ENCODE data around the gene CLIC1. TPM values are rescaled to one million over a fixed set of nuclear protein-coding genes. Genes with fewer than 3 reads are reported as not detected.

The CLIC1 gene
- total and polyA plus RNA-seq, 2 experiments from 2014 or later, result 269 to 296 TPM

DNA sequence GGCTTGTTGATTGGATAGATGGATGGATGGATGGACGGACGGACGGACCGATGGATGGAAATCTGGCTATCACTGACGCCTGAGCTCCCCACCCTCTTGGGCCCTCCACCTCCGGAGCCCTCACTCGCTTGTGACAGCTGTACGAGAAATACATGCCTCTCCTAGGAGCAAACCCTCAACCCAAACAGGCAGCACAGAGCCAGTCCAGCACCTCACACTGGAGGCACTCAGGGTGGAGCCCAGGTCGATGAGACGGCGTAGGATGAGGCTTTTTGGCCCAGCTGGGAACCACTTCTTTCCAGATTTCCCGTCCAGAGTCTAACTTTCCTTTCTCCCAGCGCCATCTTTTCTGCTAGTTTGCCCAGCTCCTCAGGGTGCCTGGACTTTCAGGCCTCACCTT lies 52.7 kb downstream of the CLIC1 start (continued):
- TF ChIP-seq, protein P1, sequence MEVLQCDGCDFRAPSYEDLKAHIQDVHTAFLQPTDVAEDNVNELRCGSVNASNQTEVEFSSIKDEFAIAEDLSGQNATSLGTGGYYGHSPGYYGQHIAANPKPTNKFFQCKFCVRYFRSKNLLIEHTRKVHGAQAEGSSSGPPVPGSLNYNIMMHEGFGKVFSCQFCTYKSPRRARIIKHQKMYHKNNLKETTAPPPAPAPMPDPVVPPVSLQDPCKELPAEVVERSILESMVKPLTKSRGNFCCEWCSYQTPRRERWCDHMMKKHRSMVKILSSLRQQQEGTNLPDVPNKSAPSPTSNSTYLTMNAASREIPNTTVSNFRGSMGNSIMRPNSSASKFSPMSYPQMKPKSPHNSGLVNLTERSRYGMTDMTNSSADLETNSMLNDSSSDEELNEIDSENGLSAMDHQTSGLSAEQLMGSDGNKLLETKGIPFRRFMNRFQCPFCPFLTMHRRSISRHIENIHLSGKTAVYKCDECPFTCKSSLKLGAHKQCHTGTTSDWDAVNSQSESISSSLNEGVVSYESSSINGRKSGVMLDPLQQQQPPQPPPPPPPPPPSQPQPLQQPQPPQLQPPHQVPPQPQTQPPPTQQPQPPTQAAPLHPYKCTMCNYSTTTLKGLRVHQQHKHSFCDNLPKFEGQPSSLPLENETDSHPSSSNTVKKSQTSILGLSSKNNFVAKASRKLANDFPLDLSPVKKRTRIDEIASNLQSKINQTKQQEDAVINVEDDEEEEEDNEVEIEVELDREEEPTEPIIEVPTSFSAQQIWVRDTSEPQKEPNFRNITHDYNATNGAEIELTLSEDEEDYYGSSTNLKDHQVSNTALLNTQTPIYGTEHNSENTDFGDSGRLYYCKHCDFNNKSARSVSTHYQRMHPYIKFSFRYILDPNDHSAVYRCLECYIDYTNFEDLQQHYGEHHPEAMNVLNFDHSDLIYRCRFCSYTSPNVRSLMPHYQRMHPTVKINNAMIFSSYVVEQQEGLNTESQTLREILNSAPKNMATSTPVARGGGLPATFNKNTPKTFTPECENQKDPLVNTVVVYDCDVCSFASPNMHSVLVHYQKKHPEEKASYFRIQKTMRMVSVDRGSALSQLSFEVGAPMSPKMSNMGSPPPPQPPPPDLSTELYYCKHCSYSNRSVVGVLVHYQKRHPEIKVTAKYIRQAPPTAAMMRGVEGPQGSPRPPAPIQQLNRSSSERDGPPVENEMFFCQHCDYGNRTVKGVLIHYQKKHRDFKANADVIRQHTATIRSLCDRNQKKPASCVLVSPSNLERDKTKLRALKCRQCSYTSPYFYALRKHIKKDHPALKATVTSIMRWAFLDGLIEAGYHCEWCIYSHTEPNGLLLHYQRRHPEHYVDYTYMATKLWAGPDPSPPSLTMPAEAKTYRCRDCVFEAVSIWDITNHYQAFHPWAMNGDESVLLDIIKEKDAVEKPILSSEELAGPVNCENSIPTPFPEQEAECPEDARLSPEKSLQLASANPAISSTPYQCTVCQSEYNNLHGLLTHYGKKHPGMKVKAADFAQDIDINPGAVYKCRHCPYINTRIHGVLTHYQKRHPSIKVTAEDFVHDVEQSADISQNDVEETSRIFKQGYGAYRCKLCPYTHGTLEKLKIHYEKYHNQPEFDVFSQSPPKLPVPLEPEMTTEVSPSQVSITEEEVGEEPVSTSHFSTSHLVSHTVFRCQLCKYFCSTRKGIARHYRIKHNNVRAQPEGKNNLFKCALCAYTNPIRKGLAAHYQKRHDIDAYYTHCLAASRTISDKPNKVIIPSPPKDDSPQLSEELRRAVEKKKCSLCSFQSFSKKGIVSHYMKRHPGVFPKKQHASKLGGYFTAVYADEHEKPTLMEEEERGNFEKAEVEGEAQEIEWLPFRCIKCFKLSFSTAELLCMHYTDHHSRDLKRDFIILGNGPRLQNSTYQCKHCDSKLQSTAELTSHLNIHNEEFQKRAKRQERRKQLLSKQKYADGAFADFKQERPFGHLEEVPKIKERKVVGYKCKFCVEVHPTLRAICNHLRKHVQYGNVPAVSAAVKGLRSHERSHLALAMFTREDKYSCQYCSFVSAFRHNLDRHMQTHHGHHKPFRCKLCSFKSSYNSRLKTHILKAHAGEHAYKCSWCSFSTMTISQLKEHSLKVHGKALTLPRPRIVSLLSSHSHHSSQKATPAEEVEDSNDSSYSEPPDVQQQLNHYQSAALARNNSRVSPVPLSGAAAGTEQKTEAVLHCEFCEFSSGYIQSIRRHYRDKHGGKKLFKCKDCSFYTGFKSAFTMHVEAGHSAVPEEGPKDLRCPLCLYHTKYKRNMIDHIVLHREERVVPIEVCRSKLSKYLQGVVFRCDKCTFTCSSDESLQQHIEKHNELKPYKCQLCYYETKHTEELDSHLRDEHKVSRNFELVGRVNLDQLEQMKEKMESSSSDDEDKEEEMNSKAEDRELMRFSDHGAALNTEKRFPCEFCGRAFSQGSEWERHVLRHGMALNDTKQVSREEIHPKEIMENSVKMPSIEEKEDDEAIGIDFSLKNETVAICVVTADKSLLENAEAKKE (CRISPR knock-in tag; IDR thresholded peaks at IDR 0.05), result no peak
- TF ChIP-seq, protein P2, sequence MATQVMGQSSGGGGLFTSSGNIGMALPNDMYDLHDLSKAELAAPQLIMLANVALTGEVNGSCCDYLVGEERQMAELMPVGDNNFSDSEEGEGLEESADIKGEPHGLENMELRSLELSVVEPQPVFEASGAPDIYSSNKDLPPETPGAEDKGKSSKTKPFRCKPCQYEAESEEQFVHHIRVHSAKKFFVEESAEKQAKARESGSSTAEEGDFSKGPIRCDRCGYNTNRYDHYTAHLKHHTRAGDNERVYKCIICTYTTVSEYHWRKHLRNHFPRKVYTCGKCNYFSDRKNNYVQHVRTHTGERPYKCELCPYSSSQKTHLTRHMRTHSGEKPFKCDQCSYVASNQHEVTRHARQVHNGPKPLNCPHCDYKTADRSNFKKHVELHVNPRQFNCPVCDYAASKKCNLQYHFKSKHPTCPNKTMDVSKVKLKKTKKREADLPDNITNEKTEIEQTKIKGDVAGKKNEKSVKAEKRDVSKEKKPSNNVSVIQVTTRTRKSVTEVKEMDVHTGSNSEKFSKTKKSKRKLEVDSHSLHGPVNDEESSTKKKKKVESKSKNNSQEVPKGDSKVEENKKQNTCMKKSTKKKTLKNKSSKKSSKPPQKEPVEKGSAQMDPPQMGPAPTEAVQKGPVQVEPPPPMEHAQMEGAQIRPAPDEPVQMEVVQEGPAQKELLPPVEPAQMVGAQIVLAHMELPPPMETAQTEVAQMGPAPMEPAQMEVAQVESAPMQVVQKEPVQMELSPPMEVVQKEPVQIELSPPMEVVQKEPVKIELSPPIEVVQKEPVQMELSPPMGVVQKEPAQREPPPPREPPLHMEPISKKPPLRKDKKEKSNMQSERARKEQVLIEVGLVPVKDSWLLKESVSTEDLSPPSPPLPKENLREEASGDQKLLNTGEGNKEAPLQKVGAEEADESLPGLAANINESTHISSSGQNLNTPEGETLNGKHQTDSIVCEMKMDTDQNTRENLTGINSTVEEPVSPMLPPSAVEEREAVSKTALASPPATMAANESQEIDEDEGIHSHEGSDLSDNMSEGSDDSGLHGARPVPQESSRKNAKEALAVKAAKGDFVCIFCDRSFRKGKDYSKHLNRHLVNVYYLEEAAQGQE (IDR thresholded peaks at IDR 0.05; ENCODE audit: unreplicated experiment), result no peak
- TF ChIP-seq EZH2phosphoT487 (IDR thresholded peaks at IDR 0.05; ENCODE audit: unreplicated experiment), result no peak
- TF ChIP-seq NANOG (IDR thresholded peaks at IDR 0.05; ENCODE audit: borderline replicate concordance), result no peak
- TF ChIP-seq CREB1 (CRISPR knock-in tag; IDR thresholded peaks at IDR 0.05; ENCODE audit: low read depth), result no peak

DNA sequence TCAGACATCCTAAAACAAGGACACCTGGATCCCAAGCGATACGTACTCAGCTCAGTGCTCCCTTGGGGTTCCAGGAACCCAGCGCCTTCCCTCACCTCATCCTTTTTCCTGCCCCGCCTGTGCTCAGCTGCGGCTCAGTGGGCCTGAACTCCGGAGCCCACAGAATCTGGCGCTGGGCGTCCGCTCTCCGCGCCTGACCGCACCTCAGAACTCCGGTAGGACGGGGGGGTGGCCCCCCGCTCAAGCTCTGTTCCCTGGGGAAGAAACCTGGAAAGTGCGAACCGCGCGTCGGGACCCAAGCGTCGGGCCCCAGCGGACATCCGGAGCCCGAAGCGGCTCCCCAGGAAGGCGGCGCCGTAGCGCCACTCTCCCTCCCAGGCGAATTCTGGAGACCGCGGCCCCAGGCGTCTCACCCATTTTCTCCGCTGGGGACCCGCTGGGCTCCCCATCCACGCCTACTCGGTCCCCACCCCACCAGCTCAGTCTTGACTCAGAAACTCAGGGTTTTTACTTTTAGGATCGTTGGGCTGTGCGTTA lies 55.1 kb downstream of the CLIC1 start:
- H3K9me2 ChIP-seq (ENCODE audit: insufficient read depth), result no peaks in the 10 kb centered on the region
- peak; percentile 81 for DNase-seq (ENCODE audit: low spot score)
- Mint-ChIP-seq H3K9me3 (no peaks in the 10 kb centered on the region; the same call in 1 of the 3 replicates), H3K27ac (no peak overlapping the region), H3K4me1 (peaks cover 17% of the 10 kb centered on the region), H3K27me3 (ENCODE audit: insufficient read depth, low read depth, poor library complexity) (peaks cover 35% of the 10 kb centered on the region), H3K4me3 (peak overlapping the region; percentile 74), H3K36me3 (ENCODE audit: low read depth) (peaks cover 1% of the 10 kb centered on the region; the same call in 2 of the 3 replicates)
- H3K4me1 ChIP-seq (ENCODE audit: insufficient read depth), result peaks cover 7% of the 10 kb centered on the region
- TF ChIP-seq, protein P3, sequence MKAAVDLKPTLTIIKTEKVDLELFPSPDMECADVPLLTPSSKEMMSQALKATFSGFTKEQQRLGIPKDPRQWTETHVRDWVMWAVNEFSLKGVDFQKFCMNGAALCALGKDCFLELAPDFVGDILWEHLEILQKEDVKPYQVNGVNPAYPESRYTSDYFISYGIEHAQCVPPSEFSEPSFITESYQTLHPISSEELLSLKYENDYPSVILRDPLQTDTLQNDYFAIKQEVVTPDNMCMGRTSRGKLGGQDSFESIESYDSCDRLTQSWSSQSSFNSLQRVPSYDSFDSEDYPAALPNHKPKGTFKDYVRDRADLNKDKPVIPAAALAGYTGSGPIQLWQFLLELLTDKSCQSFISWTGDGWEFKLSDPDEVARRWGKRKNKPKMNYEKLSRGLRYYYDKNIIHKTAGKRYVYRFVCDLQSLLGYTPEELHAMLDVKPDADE (IDR thresholded peaks at IDR 0.05), result no peak
- TF ChIP-seq, protein P2 (IDR thresholded peaks at IDR 0.05; ENCODE audit: unreplicated experiment), result no peak
- H4K20me1 ChIP-seq (replicated peaks; ENCODE audit: insufficient read depth), result no peaks in the 10 kb centered on the region
- no peaks in the 10 kb centered on the region for H3K79me2 ChIP-seq (replicated peaks; ENCODE audit: insufficient read depth)
- peak overlapping the region; percentile 99 for H2AFZ ChIP-seq
- peaks cover 11% of the 10 kb centered on the region; the same call in 1 of the 2 replicates for H3F3A ChIP-seq (replicated peaks; ENCODE audit: low read depth)
- H3K36me3 ChIP-seq (ENCODE audit: insufficient read depth), result no peaks in the 10 kb centered on the region
- peak overlapping the region; percentile 98 for H3K4me2 ChIP-seq
- ATAC-seq, result peak; percentile 48
- H3K27ac ChIP-seq (ENCODE audit: low read depth), result no peak overlapping the region
- peak overlapping the region; percentile 75 for H3K4me3 ChIP-seq
- peaks cover 18% of the 10 kb centered on the region for H3K27me3 ChIP-seq (ENCODE audit: insufficient read depth)
